GM23338 (cell line): ENCODE measurements around the gene PACC1. TPM values are rescaled to one million over a fixed set of nuclear protein-coding genes. Genes with fewer than 3 reads are reported as not detected.

Experiments used
- ATAC-seq: fragments of 200-7000 bp; cut with Tn5 transposase; 3 replicates; pipeline ENCODE4 v1.9.1; 2020
- DNase-seq: peaks from one replicate; pipeline ENCODE4 v3.0.0-alpha.2; 2015; ENCODE audit warnings: low spot score
- H2AFZ ChIP-seq: fragments of 200-600 bp; sonication (generic); 2 replicates; pipeline ENCODE4 v1.8.0; 2016; ENCODE audit warnings: antibody characterized with exemption, mild to moderate bottlenecking, moderate library complexity
- H3F3A ChIP-seq: fragments of 200-600 bp; sonication (generic); replicated peaks from 2 replicates; pipeline ENCODE4 v1.8.0; 2017; ENCODE audit warnings: antibody characterized with exemption, mixed run types, low read depth
- H3K27ac ChIP-seq: fragments of 200-600 bp; sonication (generic); 2 replicates; pipeline ENCODE4 v1.6.1; 2016; ENCODE audit warnings: low read depth
- H3K27me3 ChIP-seq: fragments of 200-600 bp; sonication (generic); 2 replicates; pipeline ENCODE4 v1.8.0; 2016; ENCODE audit warnings: mild to moderate bottlenecking, mixed run types, moderate library complexity; ENCODE audit not compliant: insufficient read depth
- H3K36me3 ChIP-seq: fragments of 200-600 bp; sonication (generic); 2 replicates; pipeline ENCODE4 v1.8.0; 2016; ENCODE audit warnings: mild to moderate bottlenecking; ENCODE audit not compliant: insufficient read depth
- H3K4me1 ChIP-seq: fragments of 200-600 bp; sonication (generic); 2 replicates; pipeline ENCODE4 v1.8.0; 2016; ENCODE audit warnings: mild to moderate bottlenecking, moderate library complexity; ENCODE audit not compliant: insufficient read depth
- H3K4me2 ChIP-seq: fragments of 200-600 bp; sonication (generic); 2 replicates; pipeline ENCODE4 v1.7.1; 2017; ENCODE audit warnings: mixed run types
- H3K4me3 ChIP-seq: fragments of 200-600 bp; sonication (generic); 2 replicates; pipeline ENCODE4 v1.6.1; 2016; ENCODE audit warnings: mixed run types
- H3K79me2 ChIP-seq: fragments of 200-600 bp; sonication (generic); replicated peaks from 2 replicates; pipeline ENCODE4 v1.8.0; 2017; ENCODE audit warnings: mild to moderate bottlenecking; ENCODE audit not compliant: insufficient read depth
- H3K9me2 ChIP-seq: fragments of 200-600 bp; sonication (generic); 2 replicates; pipeline ENCODE4 v1.8.0; 2017; ENCODE audit not compliant: insufficient read depth
- H4K20me1 ChIP-seq: fragments of 200-600 bp; sonication (generic); replicated peaks from 2 replicates; pipeline ENCODE4 v1.8.0; 2017; ENCODE audit warnings: mild to moderate bottlenecking; ENCODE audit not compliant: insufficient read depth
- H3K27ac Mint-ChIP-seq: 2 replicates; pipeline ENCODE4 v1.8.0; 2020; ENCODE audit warnings: inconsistent platforms, mild to moderate bottlenecking, moderate library complexity, mixed read lengths
- H3K27me3 Mint-ChIP-seq: 3 replicates; pipeline ENCODE4 v1.8.0; 2022; ENCODE audit warnings: low read depth, mild to moderate bottlenecking, moderate library complexity, mixed read lengths, inconsistent platforms; ENCODE audit not compliant: insufficient read depth, poor library complexity
- H3K36me3 Mint-ChIP-seq: 3 replicates; pipeline ENCODE4 v1.8.0; 2021; ENCODE audit warnings: low read depth, mild to moderate bottlenecking, inconsistent platforms, moderate library complexity, mixed read lengths
- H3K4me1 Mint-ChIP-seq: 3 replicates; pipeline ENCODE4 v1.8.0; 2020; ENCODE audit warnings: mild to moderate bottlenecking, inconsistent platforms, mixed read lengths
- H3K4me3 Mint-ChIP-seq: 3 replicates; pipeline ENCODE4 v1.8.0; 2021; ENCODE audit warnings: moderate library complexity, mild to moderate bottlenecking, inconsistent platforms, mixed read lengths
- H3K9me3 Mint-ChIP-seq: 3 replicates; pipeline ENCODE4 v1.8.0; 2020; ENCODE audit warnings: moderate library complexity, mild to moderate bottlenecking, inconsistent platforms, mixed read lengths
- CREB1 ChIP-seq: fragments of 250-450 bp; sonication (Bioruptor Pico); IDR thresholded peaks from 2 replicates; pipeline ENCODE4 v1.5.0; 2020; ENCODE audit warnings: low read depth, mild to moderate bottlenecking, moderate library complexity
- ETS1 ChIP-seq: IDR thresholded peaks from 2 replicates; pipeline ENCODE4 v1.6.1; 2016; ENCODE audit warnings: antibody characterized with exemption
- EZH2 ChIP-seq: fragments of 200-600 bp; sonication (generic); IDR thresholded peaks from one replicate; pipeline ENCODE4 v1.8.0; 2017; ENCODE audit warnings: antibody characterized with exemption, mild to moderate bottlenecking, low read depth; ENCODE audit not compliant: unreplicated experiment
- EZH2phosphoT487 ChIP-seq: fragments of 200-600 bp; sonication (generic); IDR thresholded peaks from one replicate; pipeline ENCODE4 v1.8.1; 2018; ENCODE audit warnings: antibody characterized with exemption; ENCODE audit not compliant: unreplicated experiment
- polyA plus RNA-seq: library from polyadenylated mRNA; unstranded; fragments of >200 nt; fragmentation: Nextera tagmentation; extraction: Ambion mirVana; gene quantifications from 2 replicates; pipeline ENCODE4 v1.2.1, GENCODE V29; 2016
- total RNA-seq: library from RNA; depleted of rRNA; stranded (reverse); fragments of >200 nt; shearing (Covaris generic); gene quantifications from 2 replicates; pipeline ENCODE4 v1.2.3, GENCODE V29; 2014
- TF ChIP-seq, protein P1 (sequence below): fragments of 250-450 bp; sonication (Bioruptor Pico); IDR thresholded peaks from 2 replicates; pipeline ENCODE4 v1.5.0; 2020; ENCODE audit warnings: mild to moderate bottlenecking, moderate library complexity
- TF ChIP-seq, protein P2 (sequence below), 2 experiments: fragments of 200-600 bp in 1 of 2; sonication (generic) in 1 of 2; conservative IDR thresholded peaks; 2 replicates each; pipeline versions ENCODE4 v1.5.1 to v1.6.1; 2016 to 2017; ENCODE audit warnings: antibody characterized with exemption in 2 of 2, low read depth in 2 of 2, mild to moderate bottlenecking in 2 of 2, moderate library complexity in 1 of 2

PACC1 gene
- total and polyA plus RNA-seq, 2 experiments from 2014 or later, result 17.1 to 18.0 TPM

DNA sequence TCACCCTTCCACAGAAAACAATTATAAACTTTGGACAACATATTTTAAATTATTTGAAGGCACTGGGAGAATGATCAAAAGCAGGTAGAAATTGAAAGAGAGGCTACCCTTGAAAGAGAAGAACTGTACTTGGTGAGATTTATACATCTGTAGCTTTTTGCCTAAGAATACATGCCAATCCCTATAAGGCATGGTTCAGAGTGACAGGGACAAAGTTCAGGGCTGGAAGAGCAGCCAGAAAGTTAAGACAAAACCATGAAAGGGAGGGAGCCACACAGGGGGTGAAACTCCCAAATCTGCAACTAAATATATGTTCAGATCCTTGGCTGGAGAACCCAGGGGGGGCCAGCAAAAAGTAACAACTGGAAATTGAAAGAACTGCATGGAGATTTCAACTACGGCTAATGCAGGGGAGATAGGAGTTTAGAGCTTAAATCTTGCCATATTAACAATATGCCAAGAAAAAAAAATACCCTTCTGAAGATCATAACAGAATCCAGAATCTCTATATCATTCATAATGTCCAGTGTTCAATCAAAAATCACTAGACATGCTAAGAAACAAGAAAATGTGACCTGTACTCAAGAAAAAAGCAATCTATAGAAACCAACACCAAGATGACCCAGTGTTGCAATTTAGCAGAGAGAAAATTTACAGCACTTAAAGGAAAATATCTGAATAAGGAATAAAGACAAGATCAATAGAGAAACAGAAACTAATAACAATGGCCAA is 25.5 kb downstream of the PACC1 start (continued):
- TF ChIP-seq, protein P1, sequence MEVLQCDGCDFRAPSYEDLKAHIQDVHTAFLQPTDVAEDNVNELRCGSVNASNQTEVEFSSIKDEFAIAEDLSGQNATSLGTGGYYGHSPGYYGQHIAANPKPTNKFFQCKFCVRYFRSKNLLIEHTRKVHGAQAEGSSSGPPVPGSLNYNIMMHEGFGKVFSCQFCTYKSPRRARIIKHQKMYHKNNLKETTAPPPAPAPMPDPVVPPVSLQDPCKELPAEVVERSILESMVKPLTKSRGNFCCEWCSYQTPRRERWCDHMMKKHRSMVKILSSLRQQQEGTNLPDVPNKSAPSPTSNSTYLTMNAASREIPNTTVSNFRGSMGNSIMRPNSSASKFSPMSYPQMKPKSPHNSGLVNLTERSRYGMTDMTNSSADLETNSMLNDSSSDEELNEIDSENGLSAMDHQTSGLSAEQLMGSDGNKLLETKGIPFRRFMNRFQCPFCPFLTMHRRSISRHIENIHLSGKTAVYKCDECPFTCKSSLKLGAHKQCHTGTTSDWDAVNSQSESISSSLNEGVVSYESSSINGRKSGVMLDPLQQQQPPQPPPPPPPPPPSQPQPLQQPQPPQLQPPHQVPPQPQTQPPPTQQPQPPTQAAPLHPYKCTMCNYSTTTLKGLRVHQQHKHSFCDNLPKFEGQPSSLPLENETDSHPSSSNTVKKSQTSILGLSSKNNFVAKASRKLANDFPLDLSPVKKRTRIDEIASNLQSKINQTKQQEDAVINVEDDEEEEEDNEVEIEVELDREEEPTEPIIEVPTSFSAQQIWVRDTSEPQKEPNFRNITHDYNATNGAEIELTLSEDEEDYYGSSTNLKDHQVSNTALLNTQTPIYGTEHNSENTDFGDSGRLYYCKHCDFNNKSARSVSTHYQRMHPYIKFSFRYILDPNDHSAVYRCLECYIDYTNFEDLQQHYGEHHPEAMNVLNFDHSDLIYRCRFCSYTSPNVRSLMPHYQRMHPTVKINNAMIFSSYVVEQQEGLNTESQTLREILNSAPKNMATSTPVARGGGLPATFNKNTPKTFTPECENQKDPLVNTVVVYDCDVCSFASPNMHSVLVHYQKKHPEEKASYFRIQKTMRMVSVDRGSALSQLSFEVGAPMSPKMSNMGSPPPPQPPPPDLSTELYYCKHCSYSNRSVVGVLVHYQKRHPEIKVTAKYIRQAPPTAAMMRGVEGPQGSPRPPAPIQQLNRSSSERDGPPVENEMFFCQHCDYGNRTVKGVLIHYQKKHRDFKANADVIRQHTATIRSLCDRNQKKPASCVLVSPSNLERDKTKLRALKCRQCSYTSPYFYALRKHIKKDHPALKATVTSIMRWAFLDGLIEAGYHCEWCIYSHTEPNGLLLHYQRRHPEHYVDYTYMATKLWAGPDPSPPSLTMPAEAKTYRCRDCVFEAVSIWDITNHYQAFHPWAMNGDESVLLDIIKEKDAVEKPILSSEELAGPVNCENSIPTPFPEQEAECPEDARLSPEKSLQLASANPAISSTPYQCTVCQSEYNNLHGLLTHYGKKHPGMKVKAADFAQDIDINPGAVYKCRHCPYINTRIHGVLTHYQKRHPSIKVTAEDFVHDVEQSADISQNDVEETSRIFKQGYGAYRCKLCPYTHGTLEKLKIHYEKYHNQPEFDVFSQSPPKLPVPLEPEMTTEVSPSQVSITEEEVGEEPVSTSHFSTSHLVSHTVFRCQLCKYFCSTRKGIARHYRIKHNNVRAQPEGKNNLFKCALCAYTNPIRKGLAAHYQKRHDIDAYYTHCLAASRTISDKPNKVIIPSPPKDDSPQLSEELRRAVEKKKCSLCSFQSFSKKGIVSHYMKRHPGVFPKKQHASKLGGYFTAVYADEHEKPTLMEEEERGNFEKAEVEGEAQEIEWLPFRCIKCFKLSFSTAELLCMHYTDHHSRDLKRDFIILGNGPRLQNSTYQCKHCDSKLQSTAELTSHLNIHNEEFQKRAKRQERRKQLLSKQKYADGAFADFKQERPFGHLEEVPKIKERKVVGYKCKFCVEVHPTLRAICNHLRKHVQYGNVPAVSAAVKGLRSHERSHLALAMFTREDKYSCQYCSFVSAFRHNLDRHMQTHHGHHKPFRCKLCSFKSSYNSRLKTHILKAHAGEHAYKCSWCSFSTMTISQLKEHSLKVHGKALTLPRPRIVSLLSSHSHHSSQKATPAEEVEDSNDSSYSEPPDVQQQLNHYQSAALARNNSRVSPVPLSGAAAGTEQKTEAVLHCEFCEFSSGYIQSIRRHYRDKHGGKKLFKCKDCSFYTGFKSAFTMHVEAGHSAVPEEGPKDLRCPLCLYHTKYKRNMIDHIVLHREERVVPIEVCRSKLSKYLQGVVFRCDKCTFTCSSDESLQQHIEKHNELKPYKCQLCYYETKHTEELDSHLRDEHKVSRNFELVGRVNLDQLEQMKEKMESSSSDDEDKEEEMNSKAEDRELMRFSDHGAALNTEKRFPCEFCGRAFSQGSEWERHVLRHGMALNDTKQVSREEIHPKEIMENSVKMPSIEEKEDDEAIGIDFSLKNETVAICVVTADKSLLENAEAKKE (CRISPR knock-in tag), result no peak

DNA sequence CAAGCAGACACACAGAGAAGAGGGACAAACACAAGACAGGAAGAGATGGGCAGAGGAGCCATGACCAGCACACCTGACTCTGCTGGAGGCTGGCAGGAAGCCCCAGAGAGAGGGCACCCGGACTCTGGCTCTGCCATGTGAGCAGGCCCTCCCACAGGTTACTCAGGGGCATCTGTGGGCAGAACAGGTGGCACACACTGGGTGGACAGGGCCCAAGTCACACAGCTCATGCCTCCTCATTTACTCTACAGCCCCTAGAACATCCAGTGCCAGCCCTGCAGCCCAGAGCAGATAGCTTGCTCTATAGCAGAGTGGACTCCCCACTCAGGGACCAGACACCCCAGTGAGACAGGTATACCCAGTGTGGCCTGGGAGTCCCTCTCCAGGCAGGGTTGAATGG is 28.7 kb downstream of the PACC1 start:
- Mint-ChIP-seq H3K4me1 (peaks cover 6% of the 10 kb centered on the region; the same call in 2 of the 3 replicates), H3K27ac (no peak overlapping the region), H3K36me3 (peaks cover 80% of the 10 kb centered on the region), H3K9me3 (peaks cover 28% of the 10 kb centered on the region), H3K4me3 (no peak overlapping the region), H3K27me3 (peaks cover 12% of the 10 kb centered on the region)
- H3K4me3 ChIP-seq, result no peak overlapping the region
- no peak overlapping the region for H3K27ac ChIP-seq
- ATAC-seq (no peak), DNase-seq (no peak)
- peaks cover 24% of the 10 kb centered on the region for H3K79me2 ChIP-seq
- H3F3A ChIP-seq, result no peaks in the 10 kb centered on the region
- H3K4me2 ChIP-seq, result no peak overlapping the region
- peaks cover 34% of the 10 kb centered on the region for H3K36me3 ChIP-seq
- H3K9me2 ChIP-seq, result no peaks in the 10 kb centered on the region
- H3K4me1 ChIP-seq, result no peaks in the 10 kb centered on the region
- H4K20me1 ChIP-seq, result no peaks in the 10 kb centered on the region
- no peak overlapping the region for H2AFZ ChIP-seq
- no peaks in the 10 kb centered on the region for H3K27me3 ChIP-seq
- TF ChIP-seq EZH2 (no peak), ETS1 (no peak), EZH2phosphoT487 (no peak), CREB1 (no peak)
- TF ChIP-seq, protein P2, sequence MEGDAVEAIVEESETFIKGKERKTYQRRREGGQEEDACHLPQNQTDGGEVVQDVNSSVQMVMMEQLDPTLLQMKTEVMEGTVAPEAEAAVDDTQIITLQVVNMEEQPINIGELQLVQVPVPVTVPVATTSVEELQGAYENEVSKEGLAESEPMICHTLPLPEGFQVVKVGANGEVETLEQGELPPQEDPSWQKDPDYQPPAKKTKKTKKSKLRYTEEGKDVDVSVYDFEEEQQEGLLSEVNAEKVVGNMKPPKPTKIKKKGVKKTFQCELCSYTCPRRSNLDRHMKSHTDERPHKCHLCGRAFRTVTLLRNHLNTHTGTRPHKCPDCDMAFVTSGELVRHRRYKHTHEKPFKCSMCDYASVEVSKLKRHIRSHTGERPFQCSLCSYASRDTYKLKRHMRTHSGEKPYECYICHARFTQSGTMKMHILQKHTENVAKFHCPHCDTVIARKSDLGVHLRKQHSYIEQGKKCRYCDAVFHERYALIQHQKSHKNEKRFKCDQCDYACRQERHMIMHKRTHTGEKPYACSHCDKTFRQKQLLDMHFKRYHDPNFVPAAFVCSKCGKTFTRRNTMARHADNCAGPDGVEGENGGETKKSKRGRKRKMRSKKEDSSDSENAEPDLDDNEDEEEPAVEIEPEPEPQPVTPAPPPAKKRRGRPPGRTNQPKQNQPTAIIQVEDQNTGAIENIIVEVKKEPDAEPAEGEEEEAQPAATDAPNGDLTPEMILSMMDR (conservative IDR thresholded peaks at IDR 0.05; ENCODE audit: low read depth in 2 of 2), result no peak
